Measurements from ENCODE around the gene MED12L.

DNA sequence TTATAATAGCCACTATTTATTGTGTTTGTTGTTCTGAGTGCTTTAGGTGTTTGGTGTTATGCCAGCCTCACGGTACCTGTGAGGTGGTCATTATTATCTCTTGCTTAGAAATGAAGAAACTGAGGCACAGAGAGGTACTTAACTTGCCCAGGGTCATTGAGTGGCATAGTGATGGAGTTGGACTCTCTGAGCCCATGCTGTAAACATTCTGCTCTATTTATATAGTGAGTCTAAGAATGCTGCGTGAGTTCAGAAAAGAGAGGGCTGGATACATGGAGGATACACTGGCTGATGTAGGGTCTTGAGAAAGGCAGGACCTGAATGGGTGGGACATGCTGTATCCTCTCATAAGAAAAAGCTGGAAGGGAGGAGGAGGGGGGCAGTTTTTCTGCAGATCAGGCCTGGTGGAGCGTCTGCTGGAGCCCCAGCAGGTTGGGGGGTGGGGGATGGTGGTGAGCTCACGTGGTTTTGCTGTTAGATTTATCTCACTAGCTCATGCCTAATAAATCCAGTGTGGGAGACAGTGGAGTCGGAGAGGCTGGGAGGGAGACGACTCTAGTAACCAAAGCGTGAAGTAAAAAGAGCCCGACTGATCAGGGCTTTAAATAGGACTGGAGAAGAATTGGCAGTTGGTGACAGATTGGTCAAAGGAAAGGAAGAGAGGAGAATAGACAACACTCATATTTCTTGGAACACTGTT lies 16.0 kb downstream of the MED12L start:
- TF ChIP-seq, protein P1, sequence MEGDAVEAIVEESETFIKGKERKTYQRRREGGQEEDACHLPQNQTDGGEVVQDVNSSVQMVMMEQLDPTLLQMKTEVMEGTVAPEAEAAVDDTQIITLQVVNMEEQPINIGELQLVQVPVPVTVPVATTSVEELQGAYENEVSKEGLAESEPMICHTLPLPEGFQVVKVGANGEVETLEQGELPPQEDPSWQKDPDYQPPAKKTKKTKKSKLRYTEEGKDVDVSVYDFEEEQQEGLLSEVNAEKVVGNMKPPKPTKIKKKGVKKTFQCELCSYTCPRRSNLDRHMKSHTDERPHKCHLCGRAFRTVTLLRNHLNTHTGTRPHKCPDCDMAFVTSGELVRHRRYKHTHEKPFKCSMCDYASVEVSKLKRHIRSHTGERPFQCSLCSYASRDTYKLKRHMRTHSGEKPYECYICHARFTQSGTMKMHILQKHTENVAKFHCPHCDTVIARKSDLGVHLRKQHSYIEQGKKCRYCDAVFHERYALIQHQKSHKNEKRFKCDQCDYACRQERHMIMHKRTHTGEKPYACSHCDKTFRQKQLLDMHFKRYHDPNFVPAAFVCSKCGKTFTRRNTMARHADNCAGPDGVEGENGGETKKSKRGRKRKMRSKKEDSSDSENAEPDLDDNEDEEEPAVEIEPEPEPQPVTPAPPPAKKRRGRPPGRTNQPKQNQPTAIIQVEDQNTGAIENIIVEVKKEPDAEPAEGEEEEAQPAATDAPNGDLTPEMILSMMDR (IDR thresholded peaks at IDR 0.05) = no peak
- no peak for TF ChIP-seq POLR2A (IDR thresholded peaks at IDR 0.05; ENCODE audit: low read depth)
